ENCODE results near the gene CA12. TPM values are rescaled to one million over a fixed set of nuclear protein-coding genes. Genes with fewer than 3 reads are reported as not detected.

CA12 gene
- total RNA-seq, 1 experiment from 2014 or later: 2.8 TPM

DNA sequence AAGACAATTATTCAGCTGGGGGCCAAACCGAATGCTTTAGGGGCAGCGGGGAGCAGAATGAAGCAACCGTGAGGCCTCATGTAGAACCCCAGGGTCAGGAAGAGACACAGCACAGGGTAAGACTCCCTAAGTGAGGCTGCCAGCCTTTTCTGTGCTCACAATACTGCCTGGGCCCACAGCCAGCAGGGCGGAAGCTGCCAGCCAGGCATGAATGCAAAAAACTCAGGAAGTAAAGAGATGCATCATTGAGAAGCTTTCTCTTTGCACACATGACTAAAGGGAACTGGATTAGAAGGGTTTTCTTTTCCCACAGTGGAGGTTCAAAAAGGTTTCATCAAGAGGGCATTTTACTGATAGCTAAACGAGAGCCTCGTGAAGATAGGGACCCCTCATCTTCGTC, 33.3 kb downstream of the CA12 start:
- CTCF ChIA-PET: interaction anchor here (1.3 kb wide), 1 partner anchor 9 kb away, joined by 5 read pairs; no protein-coding TSS in a partner anchor

More for the DNA sequence above, 33.3 kb downstream of the CA12 start:
- H3K4me1 Mint-ChIP-seq: peaks cover 16% of the 10 kb centered on the region
- H3K36me3 Mint-ChIP-seq: no peaks in the 10 kb centered on the region
- H3K9me3 Mint-ChIP-seq: no peaks in the 10 kb centered on the region
- DNase-seq (ENCODE audit: low spot score): no peak
- H3K27me3 Mint-ChIP-seq (ENCODE audit: low read depth): no peaks in the 10 kb centered on the region
- no peak overlapping the region for H3K4me3 Mint-ChIP-seq
- POLR2A ChIA-PET: no interaction called here
- TF ChIP-seq SMAD4 (CRISPR knock-in tag; IDR thresholded peaks at IDR 0.05) (no peak), ZBTB21 (CRISPR knock-in tag; IDR thresholded peaks at IDR 0.05; ENCODE audit: borderline replicate concordance) (no peak), NR1H2 (CRISPR knock-in tag; IDR thresholded peaks at IDR 0.05) (no peak), ZNF396 (CRISPR knock-in tag; IDR thresholded peaks at IDR 0.05; ENCODE audit: borderline replicate concordance) (no peak), ZNF532 (CRISPR knock-in tag; IDR thresholded peaks at IDR 0.05; ENCODE audit: borderline replicate concordance) (no peak), GABPB1 (CRISPR knock-in tag; IDR thresholded peaks at IDR 0.05) (no peak), ZNF671 (CRISPR knock-in tag; IDR thresholded peaks at IDR 0.05) (no peak), ESRRA (CRISPR knock-in tag; IDR thresholded peaks at IDR 0.05; ENCODE audit: borderline replicate concordance) (no peak), AR (CRISPR knock-in tag; IDR thresholded peaks at IDR 0.05) (no peak), TCF7 (CRISPR knock-in tag; IDR thresholded peaks at IDR 0.05; ENCODE audit: low read depth) (no peak), CREM (CRISPR knock-in tag; IDR thresholded peaks at IDR 0.05) (no peak), RORB (CRISPR knock-in tag; IDR thresholded peaks at IDR 0.05) (no peak), ETV6 (CRISPR knock-in tag; IDR thresholded peaks at IDR 0.05) (no peak)
- TF ChIP-seq, protein P1, sequence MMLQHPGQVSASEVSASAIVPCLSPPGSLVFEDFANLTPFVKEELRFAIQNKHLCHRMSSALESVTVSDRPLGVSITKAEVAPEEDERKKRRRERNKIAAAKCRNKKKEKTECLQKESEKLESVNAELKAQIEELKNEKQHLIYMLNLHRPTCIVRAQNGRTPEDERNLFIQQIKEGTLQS (CRISPR knock-in tag; conservative IDR thresholded peaks at IDR 0.05): no peak
- TF ChIP-seq, protein P2, sequence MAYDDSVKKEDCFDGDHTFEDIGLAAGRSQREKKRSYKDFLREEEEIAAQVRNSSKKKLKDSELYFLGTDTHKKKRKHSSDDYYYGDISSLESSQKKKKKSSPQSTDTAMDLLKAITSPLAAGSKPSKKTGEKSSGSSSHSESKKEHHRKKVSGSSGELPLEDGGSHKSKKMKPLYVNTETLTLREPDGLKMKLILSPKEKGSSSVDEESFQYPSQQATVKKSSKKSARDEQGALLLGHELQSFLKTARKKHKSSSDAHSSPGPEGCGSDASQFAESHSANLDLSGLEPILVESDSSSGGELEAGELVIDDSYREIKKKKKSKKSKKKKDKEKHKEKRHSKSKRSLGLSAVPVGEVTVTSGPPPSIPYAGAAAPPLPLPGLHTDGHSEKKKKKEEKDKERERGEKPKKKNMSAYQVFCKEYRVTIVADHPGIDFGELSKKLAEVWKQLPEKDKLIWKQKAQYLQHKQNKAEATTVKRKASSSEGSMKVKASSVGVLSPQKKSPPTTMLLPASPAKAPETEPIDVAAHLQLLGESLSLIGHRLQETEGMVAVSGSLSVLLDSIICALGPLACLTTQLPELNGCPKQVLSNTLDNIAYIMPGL (CRISPR knock-in tag; IDR thresholded peaks at IDR 0.05): no peak
- TF ChIP-seq, protein P3, sequence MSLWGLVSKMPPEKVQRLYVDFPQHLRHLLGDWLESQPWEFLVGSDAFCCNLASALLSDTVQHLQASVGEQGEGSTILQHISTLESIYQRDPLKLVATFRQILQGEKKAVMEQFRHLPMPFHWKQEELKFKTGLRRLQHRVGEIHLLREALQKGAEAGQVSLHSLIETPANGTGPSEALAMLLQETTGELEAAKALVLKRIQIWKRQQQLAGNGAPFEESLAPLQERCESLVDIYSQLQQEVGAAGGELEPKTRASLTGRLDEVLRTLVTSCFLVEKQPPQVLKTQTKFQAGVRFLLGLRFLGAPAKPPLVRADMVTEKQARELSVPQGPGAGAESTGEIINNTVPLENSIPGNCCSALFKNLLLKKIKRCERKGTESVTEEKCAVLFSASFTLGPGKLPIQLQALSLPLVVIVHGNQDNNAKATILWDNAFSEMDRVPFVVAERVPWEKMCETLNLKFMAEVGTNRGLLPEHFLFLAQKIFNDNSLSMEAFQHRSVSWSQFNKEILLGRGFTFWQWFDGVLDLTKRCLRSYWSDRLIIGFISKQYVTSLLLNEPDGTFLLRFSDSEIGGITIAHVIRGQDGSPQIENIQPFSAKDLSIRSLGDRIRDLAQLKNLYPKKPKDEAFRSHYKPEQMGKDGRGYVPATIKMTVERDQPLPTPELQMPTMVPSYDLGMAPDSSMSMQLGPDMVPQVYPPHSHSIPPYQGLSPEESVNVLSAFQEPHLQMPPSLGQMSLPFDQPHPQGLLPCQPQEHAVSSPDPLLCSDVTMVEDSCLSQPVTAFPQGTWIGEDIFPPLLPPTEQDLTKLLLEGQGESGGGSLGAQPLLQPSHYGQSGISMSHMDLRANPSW (CRISPR knock-in tag; conservative IDR thresholded peaks at IDR 0.05; ENCODE audit: low read depth): no peak
- TF ChIP-seq, protein P4, sequence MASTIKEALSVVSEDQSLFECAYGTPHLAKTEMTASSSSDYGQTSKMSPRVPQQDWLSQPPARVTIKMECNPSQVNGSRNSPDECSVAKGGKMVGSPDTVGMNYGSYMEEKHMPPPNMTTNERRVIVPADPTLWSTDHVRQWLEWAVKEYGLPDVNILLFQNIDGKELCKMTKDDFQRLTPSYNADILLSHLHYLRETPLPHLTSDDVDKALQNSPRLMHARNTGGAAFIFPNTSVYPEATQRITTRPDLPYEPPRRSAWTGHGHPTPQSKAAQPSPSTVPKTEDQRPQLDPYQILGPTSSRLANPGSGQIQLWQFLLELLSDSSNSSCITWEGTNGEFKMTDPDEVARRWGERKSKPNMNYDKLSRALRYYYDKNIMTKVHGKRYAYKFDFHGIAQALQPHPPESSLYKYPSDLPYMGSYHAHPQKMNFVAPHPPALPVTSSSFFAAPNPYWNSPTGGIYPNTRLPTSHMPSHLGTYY (CRISPR knock-in tag; IDR thresholded peaks at IDR 0.05): no peak
- no peak overlapping the region; the same call in 1 of the 2 replicates for H3K27ac Mint-ChIP-seq
- ATAC-seq: no peak
